LNCaP clone FGC (cell line): Measurements from ENCODE around the gene SREBF2.
"Not testable (repeated sequence)": the region's sequence is repeated elsewhere in the genome, so short reads cannot be mapped to it uniquely, and the experiment has no call there.

Source experiments
- DNase-seq: peaks from one replicate; pipeline ENCODE4 v3.0.0-alpha.2; 2011; ENCODE audit warnings: low read depth
- H3K4me3 ChIP-seq: 2 replicates; pipeline ENCODE4 v1.5.1; 2011; ENCODE audit warnings: mild to moderate bottlenecking, low read depth, low read length, control low read depth
- TF ChIP-seq, protein P1 (sequence below): IDR thresholded peaks from 2 replicates; pipeline ENCODE4 v1.5.1; 2012; ENCODE audit warnings: mild to moderate bottlenecking; ENCODE audit not compliant: control insufficient read depth, insufficient read depth; ENCODE audit errors: extremely low read depth

The SREBF2 gene

DNA sequence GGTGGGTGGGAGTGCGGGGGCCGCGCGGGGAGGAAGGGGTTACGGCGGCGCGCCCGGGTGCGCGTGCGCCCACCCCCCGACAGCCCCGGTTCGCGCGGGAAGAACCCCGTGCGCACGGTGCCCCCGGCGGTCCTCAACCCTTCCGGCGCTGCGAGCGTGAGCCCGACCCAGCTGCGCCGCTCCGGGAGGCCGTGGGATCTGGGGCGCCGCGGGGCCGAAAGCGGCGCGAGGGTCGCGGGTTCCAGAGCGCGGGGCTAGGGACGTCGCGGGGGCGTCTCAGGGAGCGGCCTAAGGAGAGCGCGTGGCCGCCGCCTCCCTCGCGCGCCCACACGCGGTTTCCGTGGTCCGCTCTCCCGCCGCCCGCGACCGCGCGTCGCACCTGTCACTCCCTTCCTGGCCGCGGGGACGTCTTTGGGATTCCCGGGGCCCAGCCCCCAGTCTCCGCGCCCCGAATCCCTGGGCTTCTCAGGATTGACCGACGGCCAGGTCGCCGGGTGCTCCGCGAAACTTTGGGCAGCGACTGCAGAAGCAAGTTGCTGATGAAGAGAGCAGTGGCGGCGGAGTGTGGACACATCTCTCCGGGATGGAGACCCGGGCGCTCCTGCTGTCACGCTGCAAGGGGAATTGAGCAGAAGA, 582 bp downstream of the SREBF2 start:
- TF ChIP-seq, protein P1, sequence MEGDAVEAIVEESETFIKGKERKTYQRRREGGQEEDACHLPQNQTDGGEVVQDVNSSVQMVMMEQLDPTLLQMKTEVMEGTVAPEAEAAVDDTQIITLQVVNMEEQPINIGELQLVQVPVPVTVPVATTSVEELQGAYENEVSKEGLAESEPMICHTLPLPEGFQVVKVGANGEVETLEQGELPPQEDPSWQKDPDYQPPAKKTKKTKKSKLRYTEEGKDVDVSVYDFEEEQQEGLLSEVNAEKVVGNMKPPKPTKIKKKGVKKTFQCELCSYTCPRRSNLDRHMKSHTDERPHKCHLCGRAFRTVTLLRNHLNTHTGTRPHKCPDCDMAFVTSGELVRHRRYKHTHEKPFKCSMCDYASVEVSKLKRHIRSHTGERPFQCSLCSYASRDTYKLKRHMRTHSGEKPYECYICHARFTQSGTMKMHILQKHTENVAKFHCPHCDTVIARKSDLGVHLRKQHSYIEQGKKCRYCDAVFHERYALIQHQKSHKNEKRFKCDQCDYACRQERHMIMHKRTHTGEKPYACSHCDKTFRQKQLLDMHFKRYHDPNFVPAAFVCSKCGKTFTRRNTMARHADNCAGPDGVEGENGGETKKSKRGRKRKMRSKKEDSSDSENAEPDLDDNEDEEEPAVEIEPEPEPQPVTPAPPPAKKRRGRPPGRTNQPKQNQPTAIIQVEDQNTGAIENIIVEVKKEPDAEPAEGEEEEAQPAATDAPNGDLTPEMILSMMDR: no peak
- DNase-seq: no peak
- peak overlapping the region; percentile 72 for H3K4me3 ChIP-seq

DNA sequence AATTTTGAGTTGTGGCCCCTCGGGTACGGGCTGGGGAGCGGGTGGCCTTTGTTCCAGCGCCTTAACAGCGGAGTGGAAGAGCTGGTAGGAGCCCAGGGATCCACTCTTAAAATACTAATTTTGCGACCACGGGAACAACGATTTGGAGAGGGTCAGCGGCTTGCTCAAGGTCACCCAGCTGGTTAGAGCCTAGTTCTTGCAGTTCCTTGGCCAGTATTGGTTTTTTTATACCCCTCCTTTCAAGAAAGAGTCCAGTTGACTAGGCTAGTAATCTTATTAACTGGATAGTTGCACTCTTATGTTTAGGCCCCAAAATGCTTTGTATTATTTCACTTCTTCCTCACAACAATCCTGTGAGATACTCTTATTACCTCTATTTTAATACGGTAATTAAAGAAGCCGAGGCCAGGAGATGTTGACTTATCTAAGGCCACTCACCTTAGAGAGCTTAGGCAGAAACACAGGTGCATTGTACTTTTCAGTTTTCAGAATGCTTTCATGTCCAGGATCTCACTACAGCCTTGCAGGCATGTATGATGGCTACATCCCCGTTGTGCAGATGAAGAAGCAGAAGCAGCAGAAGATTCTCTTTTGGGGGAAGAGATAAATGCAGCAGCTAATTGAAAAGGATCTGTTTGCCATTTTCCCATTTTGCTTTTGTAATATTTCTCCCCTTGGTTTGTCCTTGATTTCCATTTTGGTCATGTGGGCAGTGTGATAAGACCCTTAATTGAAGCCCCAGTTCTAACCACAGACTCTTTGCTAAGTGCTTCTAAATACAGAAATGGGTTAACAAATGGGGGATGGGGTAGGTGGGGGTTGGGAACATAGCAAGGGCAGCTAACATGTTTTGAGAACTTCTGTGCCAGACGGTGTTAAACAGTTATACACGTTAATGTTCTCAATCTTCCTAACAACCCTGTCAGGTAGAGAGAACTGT, 1.4 kb downstream of the SREBF2 start:
- peak overlapping the region; percentile 72 for H3K4me3 ChIP-seq
- TF ChIP-seq, protein P1: no peak
- no peak for DNase-seq

DNA sequence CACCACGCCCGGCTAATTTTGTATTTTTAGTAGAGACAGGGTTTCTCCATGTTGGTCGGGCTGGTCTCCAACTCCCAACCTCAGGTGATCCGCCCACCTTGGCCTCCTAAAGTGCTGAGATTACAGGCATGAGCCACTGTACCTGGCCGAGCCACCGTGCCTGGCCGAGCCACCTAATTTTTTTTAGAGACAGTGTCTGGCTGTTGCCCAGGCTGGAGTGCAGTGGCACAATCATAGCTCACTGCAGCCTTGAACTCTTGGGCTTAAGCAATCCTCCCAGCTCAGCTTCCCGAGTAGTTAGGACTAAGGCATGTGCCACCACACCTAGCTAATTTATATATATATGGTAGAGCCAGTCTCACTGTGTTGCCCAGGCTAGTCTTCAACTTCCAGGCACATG, 2.6 kb downstream of the SREBF2 start:
- not testable (repeated sequence) for DNase-seq, H3K4me3 ChIP-seq

DNA sequence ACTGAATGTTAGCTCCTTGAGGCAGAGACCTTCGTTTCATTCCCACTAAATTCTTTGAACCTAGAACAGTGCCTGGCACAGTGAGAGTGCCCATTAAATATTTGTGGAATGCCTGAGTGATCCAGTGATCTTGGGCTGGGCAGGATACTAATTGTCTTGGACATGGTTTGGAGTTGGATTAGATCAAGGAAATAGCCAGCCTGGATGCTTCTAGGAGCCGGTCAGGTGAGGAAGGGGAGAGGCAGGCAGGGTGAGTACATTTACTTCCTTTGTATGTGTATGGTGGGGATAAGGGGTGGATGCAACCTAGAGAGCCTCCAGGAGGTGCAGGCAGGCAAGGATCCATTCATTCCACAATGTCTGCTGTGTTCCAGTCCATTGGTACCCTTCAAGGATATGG, 3.6 kb downstream of the SREBF2 start:
- no peak overlapping the region for H3K4me3 ChIP-seq
- no peak for DNase-seq
- TF ChIP-seq, protein P1: no peak

DNA sequence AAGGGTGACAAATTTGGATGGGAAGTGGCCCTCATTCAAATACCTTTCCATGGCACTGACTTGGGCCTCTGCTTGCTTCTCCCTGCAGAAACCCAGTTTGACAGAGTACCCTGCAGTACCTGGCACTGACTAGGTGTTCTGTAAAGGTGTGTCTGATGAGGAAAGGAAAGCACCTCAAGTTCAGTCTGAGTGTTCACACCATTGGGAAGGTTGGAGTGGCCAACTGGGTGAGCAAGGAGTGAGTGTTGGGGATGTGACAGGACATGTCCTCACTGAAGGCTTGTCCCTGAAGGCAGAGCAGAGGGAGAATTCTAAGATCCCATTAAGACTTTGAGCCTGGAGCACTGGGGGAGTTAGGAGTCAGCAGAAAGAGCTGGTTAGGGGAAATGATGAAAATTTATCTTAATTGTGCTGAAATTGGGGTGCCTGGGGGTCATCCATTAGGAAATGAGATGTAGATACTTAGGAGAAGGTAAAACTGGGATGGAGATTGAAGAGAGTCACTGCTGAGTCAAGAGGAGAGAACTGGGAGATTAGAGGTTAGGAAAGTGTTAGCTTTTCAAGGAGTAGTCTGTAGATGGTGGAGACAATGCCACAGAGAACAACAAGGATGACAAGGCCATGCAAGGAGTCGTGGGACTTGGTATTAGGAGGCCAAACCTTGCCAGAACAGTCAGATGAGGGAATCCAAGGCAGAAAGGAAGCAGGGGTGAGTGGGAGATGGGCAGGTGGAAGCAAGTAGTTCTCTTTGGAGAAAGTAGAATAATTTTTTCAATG, 6.1 kb downstream of the SREBF2 start:
- TF ChIP-seq, protein P1: no peak
- H3K4me3 ChIP-seq: no peak overlapping the region
- no peak for DNase-seq

DNA sequence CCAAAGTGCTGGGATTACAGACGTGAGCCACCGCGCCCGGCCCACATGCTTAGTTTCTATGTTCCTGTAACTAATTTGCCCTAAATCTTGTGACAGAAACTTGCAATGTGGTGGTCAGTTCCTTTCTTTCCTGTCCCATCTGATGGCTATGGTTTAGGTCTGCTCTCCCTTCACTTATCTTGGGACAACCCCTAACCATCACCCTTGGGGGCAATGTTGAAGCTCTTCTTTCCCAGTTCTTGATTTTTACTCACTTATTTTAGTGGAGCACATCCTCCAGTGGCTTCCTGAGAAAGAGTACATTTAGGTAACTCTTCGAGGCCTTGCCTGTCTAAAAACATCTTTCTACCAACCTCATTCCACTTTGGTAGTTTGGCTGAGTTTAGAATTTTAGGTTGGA, 7.3 kb downstream of the SREBF2 start:
- TF ChIP-seq, protein P1: no peak
- H3K4me3 ChIP-seq: no peak overlapping the region
- no peak for DNase-seq

DNA sequence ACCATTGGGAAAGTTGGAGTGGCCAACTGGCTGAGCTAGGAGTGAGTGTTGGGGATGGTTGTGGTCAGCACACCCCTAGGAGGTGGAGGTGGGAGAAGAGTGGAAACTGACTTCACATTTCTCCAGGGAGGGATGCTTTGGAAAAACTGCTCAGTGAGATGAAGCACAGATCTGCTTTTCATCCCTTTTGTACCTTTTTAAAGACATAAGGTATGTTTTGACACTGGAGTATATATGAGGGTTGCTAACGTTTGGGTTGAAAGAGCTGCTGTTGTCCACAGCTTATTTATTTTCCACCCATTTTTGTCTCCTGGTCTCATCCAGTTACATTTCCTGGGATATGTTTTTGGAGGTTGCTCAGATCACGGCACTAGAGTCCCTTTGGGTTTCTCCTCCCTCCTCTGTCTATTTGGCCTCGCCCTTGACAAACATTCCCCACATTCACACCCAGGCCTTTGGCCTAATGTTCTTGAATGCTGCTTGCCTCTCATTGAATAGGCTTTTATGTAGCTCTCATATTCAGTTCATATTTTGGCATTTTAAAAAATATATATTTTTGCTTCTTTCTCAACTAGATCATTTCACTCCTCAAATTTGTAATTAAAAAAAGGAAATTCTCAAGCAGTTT, 8.3 kb downstream of the SREBF2 start:
- no peak overlapping the region for H3K4me3 ChIP-seq
- TF ChIP-seq, protein P1: no peak
- DNase-seq: no peak
